NCI-H146 treated with DMSO at 0.1 percent for 48 hours (cell line): ENCODE data around the gene PTPRD.
A peak's percentile ranks its signal among the peaks of the same experiment; 100 is the strongest.
"Not testable (repeated sequence)": the region's sequence is repeated elsewhere in the genome, so short reads cannot be mapped to it uniquely, and the experiment has no call there.

Experiments
- DNase-seq: peaks from one replicate; lab custom pipeline; 2025; ENCODE audit not compliant: unreplicated experiment; lab: John Stamatoyannopoulos, UW

The PTPRD gene

DNA sequence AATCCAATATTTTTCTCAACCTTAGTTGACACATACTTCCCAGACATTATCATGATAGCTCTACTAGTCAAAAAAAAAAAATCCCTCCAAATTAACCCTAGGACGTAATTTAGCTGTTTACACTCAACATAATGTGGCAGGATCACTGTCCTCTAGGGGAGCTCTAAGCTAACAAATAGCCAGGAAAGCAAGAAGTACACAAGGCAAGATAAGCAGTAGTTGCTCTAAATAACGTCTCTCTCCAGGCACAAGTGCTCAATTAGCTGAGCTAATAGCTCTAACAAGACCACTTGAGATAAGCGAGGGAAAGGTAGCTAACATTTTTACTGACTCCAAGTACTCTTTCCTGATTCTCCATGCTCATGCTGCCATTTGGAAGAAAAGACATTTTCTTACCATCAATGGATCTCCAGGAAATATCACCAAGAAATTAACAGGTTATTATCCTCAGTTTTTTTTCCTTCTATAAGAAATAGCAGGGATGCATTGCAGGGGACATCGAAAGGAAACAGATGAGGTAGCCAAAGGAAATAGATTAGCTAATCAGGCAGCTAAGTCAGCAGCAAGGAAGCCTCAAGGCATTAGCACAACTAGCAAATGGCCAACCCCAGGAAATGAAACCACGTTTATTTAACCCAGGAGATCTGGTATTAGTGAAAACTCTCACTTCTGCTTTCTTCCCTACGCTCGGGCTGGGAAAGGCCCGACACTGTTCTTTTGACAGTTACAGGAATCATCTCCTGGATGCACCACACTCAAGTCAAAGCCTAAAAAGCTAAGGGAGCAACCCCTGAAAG is 614.1 kb downstream of the PTPRD start:
- DNase-seq, result peak; percentile 47

DNA sequence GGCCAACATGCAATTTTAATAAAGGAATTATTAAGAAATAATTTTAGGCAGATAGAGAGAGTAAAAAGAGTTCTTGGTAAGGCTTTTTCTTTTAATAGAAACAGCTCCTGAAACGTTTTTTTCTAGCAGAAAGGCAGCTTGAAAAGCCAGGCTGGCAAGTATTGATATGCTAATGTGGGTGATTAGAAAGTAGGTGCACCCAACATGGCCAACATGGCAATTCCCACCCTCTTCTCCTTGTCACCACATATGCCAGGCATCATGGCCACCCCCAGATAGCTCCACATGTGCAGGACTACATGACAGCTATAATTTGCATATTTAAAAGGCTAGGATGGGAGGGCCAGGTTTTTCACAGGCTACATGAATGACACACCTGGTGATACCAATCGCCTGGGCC is 615.2 kb downstream of the PTPRD start:
- no peak for DNase-seq

DNA sequence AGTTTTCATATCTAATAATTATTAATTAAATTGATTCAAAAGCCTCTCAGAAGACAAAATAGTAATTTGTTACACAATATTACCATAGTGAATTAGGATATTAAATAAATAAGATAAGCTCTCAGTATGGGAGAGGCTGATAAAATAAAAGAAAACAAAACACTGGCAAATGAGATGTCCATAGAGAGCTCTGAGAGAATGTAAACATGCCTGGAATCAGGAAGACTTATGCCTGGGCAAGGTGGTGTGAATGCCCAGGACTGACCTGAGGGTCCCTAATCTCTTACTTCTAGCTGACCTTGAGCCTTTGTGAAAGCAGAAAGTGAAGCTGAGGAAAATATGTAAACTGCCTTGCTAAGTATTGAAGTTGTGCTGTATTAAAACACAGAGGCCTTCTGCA is 616.5 kb downstream of the PTPRD start:
- peak; percentile 26 for DNase-seq

DNA sequence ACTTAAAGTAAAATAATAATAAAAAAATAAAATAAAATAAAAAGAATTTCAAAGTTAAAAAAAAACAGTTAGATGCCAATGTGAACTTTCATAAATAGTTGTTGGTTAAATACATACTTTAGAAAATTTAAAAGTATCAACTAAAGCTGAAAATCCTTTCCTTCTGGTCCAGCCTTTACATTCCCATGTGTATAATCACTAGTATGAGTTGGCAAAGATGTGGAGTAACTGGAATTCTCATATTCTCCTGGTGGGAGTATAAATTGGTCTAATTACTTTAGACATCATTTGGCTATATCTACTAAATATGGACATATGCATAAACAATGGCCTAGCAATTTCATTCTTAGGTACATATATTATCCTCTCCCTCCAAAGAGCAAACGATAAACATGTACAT is 619.9 kb downstream of the PTPRD start:
- no peak for DNase-seq

DNA sequence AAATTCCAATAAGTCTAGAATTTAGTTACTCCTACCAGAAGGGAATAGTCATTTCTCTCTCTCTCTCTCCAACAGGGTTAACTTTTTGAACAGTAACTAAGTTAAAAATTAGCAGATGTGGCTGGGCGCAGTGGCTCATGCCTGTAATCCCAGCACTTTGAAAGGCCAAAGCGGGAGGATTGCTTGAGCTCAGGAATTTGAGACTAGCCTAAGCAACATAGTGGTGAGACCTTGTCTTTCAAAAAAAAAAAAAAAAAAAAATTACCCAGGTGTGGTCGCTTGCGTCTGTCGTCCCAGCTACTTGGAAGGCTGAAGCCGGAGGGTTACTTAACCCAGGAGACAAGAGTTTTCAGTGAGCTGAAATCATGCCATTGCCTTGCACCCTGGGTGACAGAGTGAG is 639.7 kb downstream of the PTPRD start:
- no peak for DNase-seq

DNA sequence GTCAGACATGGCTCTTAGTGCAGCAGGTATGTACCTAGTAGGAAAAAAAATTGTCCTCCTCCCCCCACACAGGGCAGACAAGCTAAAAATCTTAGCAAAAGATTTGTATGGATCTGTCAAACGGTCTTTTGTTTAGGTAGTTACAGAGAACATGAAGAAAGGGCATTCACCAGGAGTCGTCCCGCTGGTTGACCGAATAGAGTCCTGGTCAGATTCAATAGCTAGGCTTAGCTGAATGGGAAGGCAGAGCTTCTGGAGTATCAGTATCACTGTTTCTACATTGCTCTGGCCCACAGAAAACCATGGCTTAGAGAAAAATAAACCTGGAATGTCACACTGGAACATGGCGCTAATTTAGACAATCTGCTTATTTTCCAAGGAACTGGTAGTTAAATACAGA is 642.3 kb downstream of the PTPRD start:
- DNase-seq, result no peak

DNA sequence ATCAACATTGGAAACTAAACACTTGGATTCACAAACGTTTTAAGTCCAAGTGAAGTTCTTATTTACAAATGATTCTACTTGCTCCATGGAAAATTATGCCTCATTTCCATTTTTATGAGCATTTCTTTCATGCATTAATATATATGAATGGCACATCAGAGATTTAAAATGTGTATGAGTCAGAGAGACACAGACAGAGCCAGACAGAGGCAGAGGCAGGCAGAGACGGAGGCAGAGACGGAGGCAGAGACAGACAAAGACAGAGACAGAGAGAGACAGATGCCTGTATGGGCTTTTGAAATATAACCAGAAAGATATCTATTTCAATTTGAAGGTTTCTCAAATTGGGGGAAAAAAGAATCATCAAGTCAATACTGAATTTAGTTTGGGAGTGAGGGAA is 649.0 kb downstream of the PTPRD start:
- DNase-seq, result no peak

GRCh38 chr9:9961934-9962333 is 650.9 kb downstream of the PTPRD start:
- no peak for DNase-seq

DNA sequence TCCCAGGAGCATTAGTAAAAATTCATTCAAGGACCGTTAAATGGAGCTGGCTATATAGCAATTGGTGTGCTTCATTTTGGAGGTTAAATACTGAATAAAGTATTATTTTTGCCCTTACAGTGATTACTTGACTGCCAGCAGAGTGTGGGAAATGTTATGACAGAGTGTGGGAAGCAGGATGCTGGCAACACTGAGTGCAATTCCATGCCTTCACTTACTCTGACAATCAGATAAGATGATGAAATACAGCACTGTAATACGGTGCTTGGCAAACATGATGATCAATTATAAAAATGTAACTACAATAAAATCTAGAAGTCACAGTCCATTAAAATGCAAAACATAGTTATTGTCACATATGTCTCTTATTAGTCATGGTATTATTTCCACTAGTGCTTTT is 651.3 kb downstream of the PTPRD start:
- no peak for DNase-seq

GRCh38 chr9:9951556-9952160 is 661.1 kb downstream of the PTPRD start:
- DNase-seq, result no peak

GRCh38 chr9:9950813-9951212 is 662.0 kb downstream of the PTPRD start:
- no peak for DNase-seq

GRCh38 chr9:9949978-9950377 is 662.8 kb downstream of the PTPRD start:
- no peak for DNase-seq

DNA sequence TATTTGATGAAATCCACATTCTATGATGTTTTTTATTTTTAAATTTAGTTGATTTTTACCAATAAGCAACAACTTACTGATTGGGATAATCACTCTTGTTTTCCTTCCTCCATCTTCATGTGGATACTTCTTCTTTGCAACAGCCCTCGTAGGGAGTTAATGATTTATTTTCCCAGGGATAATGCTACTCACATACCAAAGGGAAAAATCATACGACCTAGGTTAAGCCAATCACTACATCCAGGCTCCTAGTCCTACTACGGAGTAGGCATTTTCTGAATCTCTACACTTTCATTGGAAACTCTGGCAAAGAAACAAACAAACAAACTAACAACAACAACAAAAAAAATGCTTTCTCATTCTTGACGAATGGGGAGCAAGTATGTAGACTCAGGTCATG is 663.4 kb downstream of the PTPRD start:
- no peak for DNase-seq

DNA sequence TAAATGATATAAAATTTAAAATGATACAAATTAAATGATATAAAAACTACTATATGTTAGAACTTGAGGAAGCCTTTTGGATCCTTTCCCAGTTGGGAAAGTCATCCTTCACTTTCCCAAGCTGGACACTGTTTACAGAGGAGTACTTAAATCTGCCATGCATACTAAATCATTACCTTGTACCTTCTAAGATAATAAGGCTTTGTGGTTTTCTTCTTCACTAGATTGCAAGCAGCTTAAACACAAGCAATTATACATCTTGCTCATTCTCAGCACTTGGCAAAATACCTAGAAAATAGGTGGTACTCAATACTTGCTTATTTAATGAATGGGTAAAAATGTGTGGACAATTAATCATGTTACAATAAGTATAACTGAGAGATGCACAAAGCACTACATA is 666.8 kb downstream of the PTPRD start:
- no peak for DNase-seq

GRCh38 chr9:9942764-9943424 is 669.9 kb downstream of the PTPRD start:
- peak; percentile 86 for DNase-seq

DNA sequence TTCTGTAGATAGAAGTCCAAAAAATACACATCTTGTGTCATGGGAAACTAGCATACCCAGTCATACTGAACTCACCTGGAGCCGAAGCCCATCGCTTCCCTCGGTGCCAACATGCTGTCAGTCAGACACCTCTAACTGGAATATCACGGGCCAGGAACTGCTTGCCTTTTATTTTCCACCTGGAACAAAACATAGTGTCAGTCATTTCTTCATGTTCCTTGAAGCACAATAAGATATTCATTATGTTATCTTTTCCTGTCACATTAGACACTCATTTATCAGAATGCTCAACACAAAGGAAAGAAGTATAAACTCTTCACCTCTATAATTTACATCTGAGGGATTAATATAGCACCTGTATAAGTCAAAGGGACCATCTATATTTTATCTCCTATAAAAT is 674.4 kb downstream of the PTPRD start:
- DNase-seq, result no peak

- not testable (repeated sequence) for DNase-seq
Measured at GRCh38 chr9:9931464-9931863, 681.3 kb downstream of the PTPRD start.

DNA sequence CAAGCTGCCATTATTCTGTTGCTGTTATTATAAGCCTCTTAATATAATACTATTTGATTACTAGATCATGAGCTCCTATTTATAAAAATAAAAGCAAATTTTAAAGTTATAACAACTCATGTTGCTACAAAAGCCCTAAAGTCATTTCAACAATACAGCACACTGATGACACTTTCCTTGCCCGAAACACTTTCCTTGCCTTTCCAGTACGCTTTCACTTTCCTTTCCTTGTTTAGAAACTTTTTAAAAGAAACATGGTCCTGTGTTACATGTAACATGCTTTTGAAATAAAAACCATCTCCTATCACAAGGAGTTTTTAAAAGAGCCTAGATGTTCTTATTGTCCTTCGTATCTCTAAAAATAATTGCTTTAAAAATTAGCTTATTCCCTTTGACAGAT is 688.4 kb downstream of the PTPRD start:
- no peak for DNase-seq

- DNase-seq, result no peak
Measured at GRCh38 chr9:9921805-9922204, 691.0 kb downstream of the PTPRD start.

DNA sequence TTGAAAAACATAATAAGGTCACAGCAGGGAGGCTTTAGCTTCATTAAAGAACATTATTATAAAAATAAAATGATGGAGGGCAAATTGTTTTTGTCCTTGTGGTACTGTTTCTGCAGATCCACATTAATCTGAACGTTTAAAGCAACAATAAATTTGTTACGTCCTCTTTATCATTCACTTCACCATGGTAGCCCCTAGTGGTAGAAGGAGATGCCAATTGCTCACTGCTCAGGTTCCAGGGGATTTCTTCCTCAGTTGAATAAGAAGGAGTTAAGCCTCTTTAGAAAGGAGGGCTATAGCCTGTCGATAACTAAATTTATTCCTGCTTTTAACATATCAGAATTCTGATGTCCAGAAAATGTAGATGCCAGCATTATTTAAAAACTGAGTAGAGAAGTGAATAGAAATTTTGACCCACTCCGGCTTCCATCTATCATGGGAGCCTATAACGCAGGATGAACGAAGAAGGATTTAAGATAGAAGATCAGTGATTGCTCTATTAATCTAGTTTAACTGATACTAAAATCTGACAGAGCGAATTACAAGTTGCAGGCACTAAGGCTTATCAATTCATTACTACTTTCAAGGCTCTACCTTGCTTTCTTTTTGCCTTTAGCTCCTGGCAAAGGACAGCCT is 692.3 kb downstream of the PTPRD start:
- DNase-seq, result peak; percentile 85

GRCh38 chr9:9919174-9919775 is 693.5 kb downstream of the PTPRD start:
- DNase-seq, result peak; percentile 76
